Cerebellar nuclear complex (tissue), 1 donor: ENCODE results near the gene PBXIP1.

Experiments used
- DNase-seq, 2 experiments: peaks; one replicate each; lab custom pipeline; 2025; lab: John Stamatoyannopoulos, UW

The PBXIP1 gene

DNA sequence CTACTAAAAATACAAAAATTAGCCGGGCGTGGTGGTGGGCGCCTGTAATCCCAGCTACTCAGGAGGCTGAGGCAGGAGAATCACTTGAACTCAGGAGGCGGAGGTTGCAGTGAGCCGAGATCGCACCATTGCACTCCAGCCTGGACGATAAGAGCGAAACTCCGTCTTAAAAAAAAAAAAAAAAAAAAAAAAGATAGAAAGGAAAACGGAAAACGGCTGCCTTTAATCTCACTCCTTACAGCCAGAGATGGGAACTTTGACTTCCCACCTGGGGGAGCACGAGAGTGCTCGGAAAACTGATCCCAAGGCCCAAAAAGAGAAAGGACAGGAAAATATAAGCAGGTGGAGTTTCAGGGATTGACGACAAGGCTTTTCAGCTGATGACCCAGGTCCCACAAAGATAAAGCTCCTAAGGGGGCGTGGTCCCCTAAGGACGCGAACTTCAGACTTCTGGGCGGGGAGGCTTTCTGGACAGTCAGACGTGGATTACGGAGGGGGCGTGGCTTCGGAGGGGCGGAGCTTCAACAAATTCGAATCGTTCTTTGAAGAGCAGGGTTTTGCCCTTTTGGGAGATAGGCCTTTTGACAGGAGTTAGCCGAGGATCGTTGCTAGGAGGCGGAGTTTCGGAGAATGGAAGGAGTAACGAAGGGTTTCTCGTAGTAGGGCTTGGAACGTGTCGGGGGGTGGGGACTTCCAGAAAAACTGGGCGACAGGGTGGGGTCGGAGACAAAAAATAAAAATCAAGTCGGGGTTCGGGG lies 17.6 kb upstream of the PBXIP1 start:
- DNase-seq, result peak in 1 of 2 experiments; percentile 33

DNA sequence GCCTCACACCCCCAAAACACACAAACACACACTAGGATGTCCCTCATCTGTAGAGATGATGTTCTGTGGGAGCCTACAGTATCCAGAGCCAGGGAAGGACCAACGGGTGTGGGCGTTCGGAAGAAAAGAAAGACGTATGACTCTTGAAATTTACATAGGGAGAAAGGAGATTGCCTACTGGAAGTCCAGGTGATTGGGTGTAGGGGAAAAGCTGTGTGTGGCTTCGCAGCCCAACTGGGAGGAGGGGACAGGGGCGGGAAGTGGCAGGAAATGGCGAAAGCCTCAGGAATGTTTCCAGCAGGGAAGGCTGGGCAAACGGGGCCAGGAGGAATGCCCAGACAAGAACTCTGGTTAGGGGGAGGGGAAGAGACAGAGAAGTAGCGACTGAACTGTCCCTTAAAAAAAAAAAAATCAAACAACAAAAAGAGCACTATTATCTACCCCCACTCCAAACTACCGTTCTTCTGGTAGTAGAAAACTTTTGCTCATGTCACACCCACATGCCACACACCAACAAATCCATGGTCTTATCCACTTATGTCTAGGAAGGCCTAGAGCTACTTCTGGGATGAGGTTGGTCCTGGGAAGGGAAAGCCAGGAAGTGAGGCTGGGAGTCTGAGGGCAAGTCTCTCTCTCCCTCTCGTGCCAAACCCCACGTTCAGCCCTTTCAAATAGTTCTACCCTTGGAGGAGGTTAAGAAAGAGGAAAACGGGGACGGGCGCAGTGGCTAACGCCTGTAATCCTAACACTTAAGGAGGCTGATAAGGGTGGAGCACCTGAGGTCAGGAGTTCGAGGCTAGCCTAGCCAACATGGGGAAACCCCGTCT lies 16.8 kb upstream of the PBXIP1 start:
- no peak for DNase-seq

DNA sequence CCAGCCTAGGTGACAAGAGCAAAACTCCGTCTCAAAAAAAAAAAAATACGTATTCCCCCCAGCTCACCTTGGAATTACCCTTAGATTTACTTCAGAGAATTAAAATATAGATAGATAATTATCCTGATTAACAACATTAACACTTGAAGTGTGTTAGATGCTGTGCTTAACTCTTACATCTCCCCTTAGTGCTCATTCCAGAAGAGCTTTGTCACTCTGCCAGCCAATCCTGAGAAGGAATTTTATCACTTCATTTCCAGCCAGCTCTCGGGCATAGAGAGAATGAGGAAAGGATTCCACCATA lies 16.3 kb upstream of the PBXIP1 start:
- no peak for DNase-seq

DNA sequence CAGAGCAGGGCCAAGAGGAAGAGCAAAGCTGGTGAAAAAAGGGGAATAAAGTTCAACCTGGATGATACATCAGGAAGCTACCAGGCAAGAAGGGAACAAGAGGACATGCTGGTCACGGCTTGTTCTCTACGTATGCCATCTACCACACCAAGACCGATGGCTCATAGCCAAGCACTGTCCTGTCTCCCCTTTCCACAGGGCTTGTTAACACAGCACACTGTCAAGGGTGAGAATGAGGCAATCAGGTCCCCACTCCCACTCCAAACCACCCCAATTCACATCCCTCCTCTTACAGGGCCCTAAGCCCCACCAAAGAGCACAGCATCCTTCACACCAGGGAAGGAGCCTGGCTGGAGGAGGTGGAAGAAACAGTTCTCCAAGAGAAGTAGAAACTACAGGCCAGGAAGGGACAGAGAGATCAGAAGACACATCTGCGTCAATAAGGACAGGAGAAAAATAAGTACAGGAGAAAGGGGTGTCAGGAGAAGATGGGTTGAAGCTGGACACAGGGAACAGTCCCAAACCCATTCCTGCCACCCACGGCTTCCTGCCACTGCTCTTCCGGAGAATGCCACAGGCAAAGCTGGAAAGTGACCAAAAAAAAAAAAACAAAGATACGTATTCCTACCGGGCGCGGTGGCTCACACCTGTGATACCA lies 15.6 kb upstream of the PBXIP1 start:
- no peak for DNase-seq

DNA sequence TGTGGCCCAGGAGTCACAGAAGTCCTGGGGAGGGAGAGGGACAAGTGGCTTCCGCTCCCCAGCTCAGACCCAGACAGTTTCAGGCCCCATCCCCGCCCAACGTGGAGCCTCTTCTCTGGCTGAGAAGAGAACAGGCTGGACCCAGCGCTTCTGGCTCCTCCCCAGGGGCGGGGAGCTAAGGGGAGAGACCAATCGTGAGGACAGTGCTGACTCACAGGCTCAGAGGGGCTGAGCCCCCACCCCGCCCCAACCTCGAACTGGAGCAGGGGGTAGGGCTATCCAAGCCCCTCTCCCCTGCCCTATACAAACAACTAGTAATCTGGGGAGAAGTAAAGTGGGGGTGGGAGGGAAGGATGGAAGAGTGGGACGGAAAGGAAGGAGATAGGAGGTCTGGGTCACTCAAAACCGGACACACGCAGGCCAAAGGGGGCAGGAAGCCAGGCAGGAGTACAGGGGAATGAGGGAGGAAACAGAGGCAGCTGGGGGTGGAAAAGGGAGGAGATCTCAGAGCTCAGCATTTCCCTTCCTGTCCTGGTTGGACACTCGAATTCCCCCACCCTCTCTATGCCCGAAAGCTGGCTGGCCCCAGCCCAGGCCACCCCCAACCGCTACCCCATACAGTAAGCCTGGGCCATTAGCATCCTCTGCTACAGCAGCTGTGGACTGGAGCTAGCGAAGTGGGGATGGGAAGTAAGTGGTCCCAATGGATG lies 14.9 kb upstream of the PBXIP1 start, which contains the start of gene SHC1:
SHC1 (minus strand) TSS at position 117 of the 710 bp plus-strand sequence. CDS start 221 bp downstream, outside the sequence.
- peak; percentile 68 to 93 for DNase-seq

DNA sequence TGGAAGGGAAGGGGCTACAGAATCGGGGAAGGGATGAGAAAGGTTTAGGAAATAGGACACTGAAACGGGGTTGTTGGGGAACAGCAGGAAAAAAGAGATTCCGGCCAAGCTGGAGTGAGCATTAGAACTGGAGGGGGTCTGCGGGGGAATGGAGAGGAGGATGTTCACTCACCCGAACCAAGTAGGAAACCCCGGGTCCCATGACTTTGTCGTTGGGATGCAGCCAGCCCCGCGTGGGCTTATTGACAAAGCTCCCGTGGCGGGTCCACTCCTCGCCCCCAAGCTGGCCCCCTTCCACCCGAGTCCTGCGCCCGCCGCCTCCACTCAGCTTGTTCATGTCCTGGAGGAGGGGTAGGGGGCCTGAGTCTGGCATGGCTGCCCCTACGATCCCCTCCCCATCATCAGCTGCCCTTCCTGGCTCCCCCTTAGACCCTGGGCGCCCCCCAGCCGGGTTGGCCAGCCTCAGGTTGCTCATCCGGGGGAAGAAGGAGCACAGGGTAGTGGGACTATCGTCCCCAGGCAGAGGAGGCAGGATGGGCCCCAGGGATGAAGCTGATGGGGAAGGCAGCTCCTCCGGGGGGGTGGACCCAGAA lies 14.1 kb upstream of the PBXIP1 start:
- no peak for DNase-seq

DNA sequence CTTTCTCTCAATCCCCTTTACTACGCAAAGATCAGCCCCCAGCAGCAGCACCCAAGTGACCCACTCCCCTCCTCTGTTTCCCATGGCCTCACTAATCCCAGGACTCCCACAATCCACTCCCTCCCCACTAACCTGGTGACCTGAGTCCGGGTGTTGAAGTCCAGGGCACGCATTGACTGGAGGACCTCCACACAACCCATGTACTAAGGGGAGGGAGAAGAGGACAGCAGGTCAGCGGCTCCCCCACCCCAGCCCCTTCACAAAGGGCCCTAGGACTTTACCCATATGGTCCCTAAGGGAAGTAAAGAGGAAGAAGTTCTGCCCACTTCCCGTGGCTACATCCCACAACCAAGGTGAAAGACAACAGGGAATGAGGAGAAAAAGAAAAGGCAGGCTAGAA lies 13.3 kb upstream of the PBXIP1 start:
- DNase-seq, result no peak

DNA sequence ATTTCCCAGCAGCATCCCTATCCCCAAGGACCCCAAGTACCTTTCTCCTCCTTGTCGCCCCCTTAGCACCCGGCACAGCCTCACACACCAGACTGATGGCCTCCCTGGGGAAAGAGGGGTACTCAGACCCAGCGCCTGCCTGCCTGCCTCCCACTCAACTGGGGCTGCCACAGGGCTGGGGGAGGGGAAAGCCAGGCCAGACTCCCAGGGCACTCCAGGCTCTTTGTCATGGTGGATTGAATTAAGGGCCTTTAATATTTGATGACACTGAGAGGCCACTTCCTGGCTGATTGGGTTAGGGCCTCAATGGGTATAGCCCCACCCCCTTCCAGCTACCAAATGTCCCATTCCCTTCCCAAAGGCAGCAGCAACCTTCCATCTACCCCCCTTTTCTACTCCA lies 12.8 kb upstream of the PBXIP1 start:
- DNase-seq, result no peak

DNA sequence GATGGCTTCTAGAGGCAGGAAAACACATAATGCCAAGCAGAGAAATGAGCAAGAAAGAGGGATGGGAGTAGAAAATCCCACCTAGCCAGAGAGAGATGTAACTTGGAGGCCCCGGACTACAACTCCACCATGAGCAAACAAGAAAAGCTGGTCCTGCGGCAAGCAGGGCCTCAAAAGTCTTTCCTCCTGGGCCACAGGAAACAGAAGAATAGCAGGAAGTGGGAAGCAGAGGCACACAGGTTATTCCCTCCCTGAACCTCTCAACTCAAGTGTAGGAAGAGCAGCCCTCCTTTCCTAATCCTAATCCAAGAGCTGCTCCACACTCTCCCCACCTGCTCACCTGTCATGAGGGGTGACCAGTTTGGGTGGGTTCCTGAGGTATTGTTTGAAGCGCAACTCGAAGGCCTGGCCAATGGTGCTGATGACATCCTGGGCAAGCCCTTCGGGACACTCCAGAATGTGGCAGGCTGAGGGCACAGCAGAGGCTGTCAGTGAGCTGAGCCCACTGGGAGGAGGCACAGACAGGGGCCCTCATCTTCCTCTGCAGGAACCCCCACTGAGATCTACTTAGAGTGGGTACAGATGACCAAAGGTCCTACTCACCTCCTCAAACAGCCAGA lies 11.5 kb upstream of the PBXIP1 start:
- DNase-seq, result no peak

DNA sequence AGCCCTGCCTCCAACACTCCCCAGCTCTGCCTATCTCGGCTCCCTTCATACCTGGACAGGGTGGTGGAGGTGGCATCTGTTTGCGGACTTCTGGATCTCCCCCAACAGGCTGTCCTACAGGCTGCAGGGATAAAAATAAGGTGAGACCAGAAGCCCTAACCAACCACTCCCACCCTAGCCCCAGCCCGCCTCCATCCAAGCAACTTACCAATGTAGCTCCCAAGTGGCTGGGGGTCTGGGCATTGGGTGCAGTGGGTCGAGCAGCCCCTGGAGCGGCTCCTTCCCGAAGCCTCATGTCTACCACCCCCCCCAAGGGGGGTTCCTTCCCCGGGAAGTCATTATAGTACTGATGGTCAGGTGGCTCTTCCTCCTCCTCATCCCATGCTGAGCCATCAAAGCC lies 10.2 kb upstream of the PBXIP1 start:
- DNase-seq, result no peak

DNA sequence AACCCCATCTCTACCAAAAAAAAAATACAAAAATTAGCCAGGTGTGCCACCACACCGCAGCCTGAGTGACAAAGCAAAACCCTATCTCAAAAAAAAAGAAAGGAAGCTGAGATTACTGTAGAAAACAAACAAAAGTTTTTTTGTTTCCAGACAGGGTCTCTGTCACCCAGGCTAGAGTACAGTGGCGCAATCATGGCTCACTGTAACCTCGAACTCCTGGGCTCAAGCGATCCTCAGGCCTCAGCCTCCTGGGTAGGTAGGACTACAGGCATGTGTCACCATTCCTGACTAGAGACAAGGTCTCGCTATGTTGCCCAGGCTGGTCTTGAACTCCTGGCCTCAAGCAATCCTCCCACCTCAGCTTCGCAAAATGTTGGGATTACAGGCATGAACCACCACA lies 8.5 kb upstream of the PBXIP1 start:
- DNase-seq, result no peak

DNA sequence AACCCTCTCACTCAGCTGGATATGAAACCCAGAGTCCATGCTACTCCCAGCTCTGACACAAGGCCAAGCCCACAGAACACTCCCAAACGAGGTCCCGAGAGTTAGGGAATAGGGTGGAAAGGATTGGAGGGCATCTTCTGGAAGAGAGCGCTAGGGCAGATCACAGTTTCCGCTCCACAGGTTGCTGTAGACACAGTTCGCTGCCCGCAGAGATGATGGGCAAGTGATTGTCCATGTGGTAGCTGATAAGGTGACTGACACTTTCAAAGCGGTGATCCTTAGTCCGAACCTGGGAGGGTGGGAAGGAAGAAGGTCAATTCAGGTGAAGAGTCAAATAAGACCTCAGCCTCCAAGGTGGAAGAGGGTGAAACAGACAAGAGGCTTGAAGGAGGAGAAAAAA lies 7.7 kb upstream of the PBXIP1 start:
- no peak for DNase-seq

DNA sequence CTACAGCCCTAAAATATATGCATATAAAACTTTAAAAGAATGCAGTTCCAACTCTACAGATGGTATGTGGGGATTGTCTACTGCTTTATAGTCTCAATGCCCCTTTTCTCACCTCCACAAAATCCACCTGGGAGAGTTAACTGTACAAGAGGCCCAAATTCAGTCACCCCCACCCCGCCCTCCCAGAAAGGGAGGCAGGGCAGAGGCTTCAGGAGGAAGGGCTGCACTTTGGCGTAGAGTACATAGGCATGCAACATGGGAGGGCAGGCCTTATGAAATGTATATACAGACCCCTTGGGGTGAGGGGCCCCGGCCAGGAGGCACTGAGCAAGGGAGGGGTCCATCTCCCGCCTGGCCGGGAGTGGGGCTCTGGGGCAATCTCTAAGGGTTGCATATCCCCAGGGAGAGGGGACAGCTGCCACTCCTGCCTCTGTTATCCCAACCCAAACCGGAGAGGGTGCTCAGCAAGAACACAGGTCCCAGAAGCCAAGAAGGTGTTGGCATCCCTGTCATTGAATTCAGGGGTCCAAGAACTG lies 7.0 kb upstream of the PBXIP1 start:
- no peak for DNase-seq

DNA sequence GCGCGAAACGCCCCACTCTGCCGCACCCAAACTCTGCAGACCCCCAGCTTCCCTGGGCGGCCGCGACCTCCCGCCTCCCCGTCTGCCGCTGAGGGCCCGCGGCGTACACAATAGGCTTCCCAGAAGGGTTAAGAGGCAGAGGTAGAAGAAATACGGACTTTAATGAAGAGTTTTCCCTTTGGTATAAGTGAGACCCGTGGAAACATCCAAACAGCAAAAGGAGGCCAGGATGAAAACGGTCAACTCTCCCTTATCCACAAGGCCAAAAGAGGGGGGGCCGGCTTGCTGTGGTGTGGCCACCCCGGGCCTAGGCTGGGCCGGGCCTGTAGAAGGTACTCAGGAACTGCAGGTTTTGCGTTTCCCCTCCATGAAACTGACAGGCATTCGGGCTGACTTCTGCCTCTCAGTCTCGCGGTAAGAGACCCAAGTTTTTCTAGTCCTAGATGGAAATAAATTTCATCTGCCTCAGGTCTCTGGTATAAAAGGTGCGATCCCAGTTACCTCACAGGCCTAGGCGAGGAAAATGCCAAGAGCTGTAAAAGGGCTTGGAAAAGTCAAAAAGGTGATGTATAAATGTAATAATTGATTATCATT lies 6.4 kb upstream of the PBXIP1 start:
- no peak for DNase-seq

DNA sequence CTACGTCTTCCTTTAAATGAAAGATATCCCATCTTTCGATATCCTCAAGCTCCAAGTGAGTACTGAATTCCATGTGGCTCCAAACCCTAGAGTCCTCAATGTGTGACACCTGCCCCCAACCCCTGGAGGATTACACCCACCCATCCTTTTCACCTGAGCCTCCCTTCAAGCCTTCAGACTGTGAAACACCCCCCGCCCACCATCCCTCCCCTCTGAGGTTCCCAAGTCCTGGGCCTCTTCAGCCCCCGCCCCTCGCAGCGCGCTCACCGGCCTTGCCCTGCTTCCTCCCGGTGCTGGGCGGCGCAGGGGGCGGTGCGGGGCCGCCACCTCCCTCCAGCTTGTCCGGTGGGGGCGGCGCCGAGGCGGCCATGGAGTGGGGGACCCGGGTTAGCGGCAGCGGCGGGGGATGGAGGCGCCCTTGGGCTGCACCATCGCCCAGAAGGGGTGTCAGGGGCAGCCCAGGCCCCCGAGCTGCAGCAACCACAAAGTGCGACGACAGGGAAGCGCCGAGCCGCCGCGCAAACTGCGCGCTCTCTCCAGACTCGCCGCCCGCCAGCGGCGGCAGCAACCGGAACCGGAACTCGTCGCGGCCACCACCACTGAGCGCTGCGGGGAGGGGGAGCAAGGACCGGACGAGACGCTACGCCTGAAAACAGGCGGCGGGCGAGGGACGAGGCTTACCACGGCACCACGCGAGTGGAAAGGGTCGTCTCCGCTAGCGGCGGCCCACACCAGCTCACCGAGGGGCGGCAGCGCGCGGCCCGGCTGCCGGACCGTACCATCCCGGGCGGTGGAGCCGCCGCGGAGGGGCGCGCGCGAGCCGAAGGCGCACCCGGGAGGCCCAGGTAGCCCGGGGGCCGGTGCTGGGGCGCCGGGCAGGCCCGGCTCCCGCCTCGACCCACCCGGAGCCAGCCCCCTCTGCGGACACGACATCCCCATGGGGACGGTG lies 5.6 kb upstream of the PBXIP1 start, which contains the start of gene PYGO2:
PYGO2 (minus strand) TSS at position 576 of the 949 bp plus-strand sequence; CDS start at position 370, 206 bp downstream.
- peak in 1 of 2 experiments; percentile 46 for DNase-seq

DNA sequence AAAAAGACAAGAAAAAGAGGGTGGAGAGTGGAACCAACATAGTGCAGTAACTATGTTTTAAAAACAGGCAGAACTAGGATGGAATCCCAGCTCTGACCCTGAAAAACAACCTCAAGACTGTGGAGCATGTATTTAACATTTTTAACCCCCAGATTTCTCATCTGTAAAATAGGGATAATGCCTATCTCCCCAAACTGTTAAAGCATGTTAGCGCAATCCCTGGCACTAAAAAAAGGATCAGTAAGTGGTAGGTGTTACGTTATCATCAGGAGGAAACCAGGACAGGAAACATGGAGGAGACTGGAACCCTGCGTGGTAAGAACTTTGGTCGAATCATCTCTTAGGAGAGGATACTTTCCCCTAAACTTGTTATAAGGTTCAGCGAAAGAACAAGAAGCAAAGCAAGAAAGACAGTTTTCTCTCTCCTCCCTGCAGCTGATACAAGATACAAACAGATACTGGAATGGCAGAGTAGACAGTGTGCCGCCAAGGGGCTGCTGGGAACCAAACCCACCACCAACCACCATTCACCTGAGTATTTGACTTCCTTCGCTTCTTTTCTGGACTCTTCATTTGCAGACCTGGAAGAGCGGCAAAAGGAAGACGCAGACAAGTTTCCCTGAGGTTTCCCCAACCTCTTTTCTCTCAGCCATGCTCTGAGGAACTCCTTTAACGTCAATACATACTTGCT lies 4.7 kb upstream of the PBXIP1 start:
- no peak for DNase-seq

DNA sequence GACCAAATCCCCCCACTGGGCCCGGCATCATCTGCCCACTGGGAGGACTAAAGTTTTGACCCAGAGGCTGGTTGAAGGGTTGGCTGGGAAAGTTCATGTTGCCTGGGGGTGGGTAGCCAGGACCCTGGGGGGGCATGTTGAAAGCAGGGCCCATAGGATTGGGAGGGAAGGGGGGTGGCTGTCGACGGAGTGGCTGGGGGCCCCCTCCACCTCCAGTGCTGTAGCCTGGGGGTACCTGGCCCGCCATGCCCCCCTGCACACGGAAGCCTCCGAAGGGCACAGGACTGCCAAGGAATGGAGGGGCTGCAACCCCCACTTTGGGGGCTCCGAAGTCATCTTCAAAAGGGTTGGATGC lies 3.5 kb upstream of the PBXIP1 start:
- no peak for DNase-seq

DNA sequence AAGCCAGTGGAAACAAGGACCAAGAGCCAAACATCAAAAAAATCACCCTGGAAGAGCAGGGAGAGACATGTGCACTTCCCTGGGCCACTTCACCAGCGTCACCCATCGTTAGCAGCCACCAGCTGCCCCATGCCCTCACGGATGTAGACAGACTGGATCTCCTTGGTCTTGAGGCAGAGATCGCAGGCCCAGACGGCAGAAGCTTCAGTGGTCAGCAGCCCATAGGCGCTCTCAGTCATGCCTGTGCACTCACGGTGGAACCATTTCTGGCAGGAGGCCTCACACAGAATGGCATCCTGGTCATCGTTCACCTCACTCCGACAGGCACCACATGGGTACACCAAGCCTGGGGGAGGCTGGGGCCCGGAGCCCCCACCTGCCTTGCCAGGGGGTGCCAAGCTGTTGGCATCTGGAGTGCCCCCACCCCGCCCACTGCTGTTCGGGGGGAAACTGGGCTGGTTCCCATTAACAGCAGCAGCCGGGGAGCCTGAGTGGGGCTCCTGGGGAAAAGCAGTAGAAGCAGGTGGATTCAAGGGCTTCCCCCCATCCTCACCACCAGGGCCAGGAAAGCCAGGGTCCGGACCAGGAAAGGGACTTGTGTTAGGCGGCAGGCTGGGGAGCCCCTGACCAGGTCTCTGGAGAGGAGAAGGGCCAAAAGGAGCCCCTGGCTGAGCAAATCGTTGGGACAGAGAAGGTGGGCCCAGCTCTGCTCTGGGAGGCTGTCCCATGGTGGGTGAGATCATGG lies 3.0 kb upstream of the PBXIP1 start:
- DNase-seq, result no peak
